Osteoblast (primary cell): ENCODE measurements around the gene CLEC16A. TPM values are rescaled to one million over a fixed set of nuclear protein-coding genes. Genes with fewer than 3 reads are reported as not detected.

Experiments used
- DNase-seq: peaks from one replicate; pipeline ENCODE4 v3.0.0; 2011; ENCODE audit warnings: low spot score, mixed read lengths; ENCODE audit not compliant: insufficient read length; ENCODE audit errors: missing footprints
- H2AFZ ChIP-seq: 2 replicates; pipeline ENCODE4 v1.6.0; 2011; ENCODE audit warnings: mild to moderate bottlenecking, low read length
- H3K27ac ChIP-seq: 2 replicates; pipeline ENCODE4 v1.5.1; 2011; ENCODE audit warnings: mild to moderate bottlenecking, low read depth, low read length, moderate library complexity
- H3K27me3 ChIP-seq: 2 replicates; pipeline ENCODE4 v1.6.0; 2012; ENCODE audit warnings: mild to moderate bottlenecking, control low read depth, inconsistent platforms, low read length, moderate library complexity; ENCODE audit not compliant: insufficient read depth
- H3K36me3 ChIP-seq: 2 replicates; pipeline ENCODE4 v1.5.1; 2011; ENCODE audit warnings: mild to moderate bottlenecking, low read length, control low read depth, moderate library complexity; ENCODE audit not compliant: insufficient read depth
- H3K4me1 ChIP-seq: 2 replicates; pipeline ENCODE4 v1.5.1; 2011; ENCODE audit warnings: mild to moderate bottlenecking, low read length, control low read depth, moderate library complexity; ENCODE audit not compliant: insufficient read depth
- H3K4me2 ChIP-seq: 2 replicates; pipeline ENCODE4 v1.6.0; 2011; ENCODE audit warnings: mild to moderate bottlenecking, low read length; ENCODE audit not compliant: insufficient read depth
- H3K4me3 ChIP-seq: fragments of 200-600 bp; sonication (generic); 3 replicates; pipeline ENCODE4 v1.5.1; 2012; ENCODE audit warnings: mild to moderate bottlenecking, low read length, inconsistent platforms; ENCODE audit not compliant: insufficient read depth
- H3K79me2 ChIP-seq: 2 replicates; pipeline ENCODE4 v1.6.0; 2012; ENCODE audit warnings: mild to moderate bottlenecking, low read length, control low read depth, inconsistent platforms; ENCODE audit not compliant: insufficient read depth
- H3K9me3 ChIP-seq: 2 replicates; pipeline ENCODE4 v1.5.1; 2011; ENCODE audit warnings: low read depth, low read length, control low read depth
- H4K20me1 ChIP-seq: 2 replicates; pipeline ENCODE4 v1.6.0; 2012; ENCODE audit warnings: mild to moderate bottlenecking, low read length, control low read depth; ENCODE audit not compliant: insufficient read depth
- total RNA-seq: library from RNA; depleted of rRNA; stranded (reverse); fragments of >200 nt; gene quantifications from 2 replicates; pipeline ENCODE4 v1.2.3, GENCODE V29; 2012
- TF ChIP-seq, protein P1 (sequence below): IDR thresholded peaks from 2 replicates; pipeline ENCODE4 v1.5.1; 2011; ENCODE audit warnings: mild to moderate bottlenecking, low read depth, low read length, moderate library complexity; ENCODE audit errors: extremely low read depth

CLEC16A gene
- total RNA-seq, 1 donor, result 25.7 TPM

- no peaks in the 10 kb centered on the region for H3K27me3 ChIP-seq
- H3K9me3 ChIP-seq, result no peaks in the 10 kb centered on the region
- no peak overlapping the region for H3K27ac ChIP-seq
- H3K4me2 ChIP-seq, result no peak overlapping the region
- peaks cover 10% of the 10 kb centered on the region for H3K36me3 ChIP-seq
- H3K4me1 ChIP-seq, result peaks cover 14% of the 10 kb centered on the region
- DNase-seq, result no peak
- H2AFZ ChIP-seq, result no peak overlapping the region
- no peaks in the 10 kb centered on the region for H3K79me2 ChIP-seq
- no peak overlapping the region for H3K4me3 ChIP-seq
- H4K20me1 ChIP-seq, result no peaks in the 10 kb centered on the region
- TF ChIP-seq, protein P1, sequence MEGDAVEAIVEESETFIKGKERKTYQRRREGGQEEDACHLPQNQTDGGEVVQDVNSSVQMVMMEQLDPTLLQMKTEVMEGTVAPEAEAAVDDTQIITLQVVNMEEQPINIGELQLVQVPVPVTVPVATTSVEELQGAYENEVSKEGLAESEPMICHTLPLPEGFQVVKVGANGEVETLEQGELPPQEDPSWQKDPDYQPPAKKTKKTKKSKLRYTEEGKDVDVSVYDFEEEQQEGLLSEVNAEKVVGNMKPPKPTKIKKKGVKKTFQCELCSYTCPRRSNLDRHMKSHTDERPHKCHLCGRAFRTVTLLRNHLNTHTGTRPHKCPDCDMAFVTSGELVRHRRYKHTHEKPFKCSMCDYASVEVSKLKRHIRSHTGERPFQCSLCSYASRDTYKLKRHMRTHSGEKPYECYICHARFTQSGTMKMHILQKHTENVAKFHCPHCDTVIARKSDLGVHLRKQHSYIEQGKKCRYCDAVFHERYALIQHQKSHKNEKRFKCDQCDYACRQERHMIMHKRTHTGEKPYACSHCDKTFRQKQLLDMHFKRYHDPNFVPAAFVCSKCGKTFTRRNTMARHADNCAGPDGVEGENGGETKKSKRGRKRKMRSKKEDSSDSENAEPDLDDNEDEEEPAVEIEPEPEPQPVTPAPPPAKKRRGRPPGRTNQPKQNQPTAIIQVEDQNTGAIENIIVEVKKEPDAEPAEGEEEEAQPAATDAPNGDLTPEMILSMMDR, result no peak
Measured at GRCh38 chr16:11036868-11037410, 92.6 kb downstream of the CLEC16A start.

- no peaks in the 10 kb centered on the region for H3K79me2 ChIP-seq
- DNase-seq, result no peak
- H3K4me1 ChIP-seq, result peaks cover 14% of the 10 kb centered on the region
- no peaks in the 10 kb centered on the region for H4K20me1 ChIP-seq
- no peak overlapping the region for H3K4me3 ChIP-seq
- no peak overlapping the region for H3K27ac ChIP-seq
- peaks cover 10% of the 10 kb centered on the region for H3K36me3 ChIP-seq
- no peaks in the 10 kb centered on the region for H3K9me3 ChIP-seq
- TF ChIP-seq, protein P1, result no peak
- H3K27me3 ChIP-seq, result no peaks in the 10 kb centered on the region
- no peak overlapping the region for H3K4me2 ChIP-seq
- no peak overlapping the region for H2AFZ ChIP-seq
Measured at GRCh38 chr16:11038305-11038704, 93.9 kb downstream of the CLEC16A start.

DNA sequence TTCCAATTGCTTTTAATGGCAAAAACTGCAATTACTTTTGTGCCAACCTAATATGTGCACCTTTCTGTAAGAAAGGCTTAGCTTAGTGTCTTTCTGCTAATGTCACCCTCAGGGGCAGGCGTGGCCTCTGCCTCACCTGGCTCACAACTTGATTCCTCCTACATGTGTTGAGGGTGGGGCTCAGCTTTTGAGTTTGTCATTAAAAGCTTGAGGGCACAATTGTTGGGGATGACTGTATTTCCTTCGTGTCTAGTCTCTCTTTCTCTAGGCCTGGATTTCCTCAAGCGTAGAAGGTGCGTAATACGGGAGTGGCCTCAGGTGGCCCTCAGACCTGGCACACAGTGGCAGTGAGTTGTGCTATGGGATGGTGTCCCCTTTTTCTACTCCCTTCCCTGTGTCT, 94.4 kb downstream of the CLEC16A start:
- H2AFZ ChIP-seq, result no peak overlapping the region
- peaks cover 11% of the 10 kb centered on the region for H3K4me1 ChIP-seq
- H4K20me1 ChIP-seq, result no peaks in the 10 kb centered on the region
- H3K27ac ChIP-seq, result no peak overlapping the region
- DNase-seq, result no peak
- H3K36me3 ChIP-seq, result peaks cover 12% of the 10 kb centered on the region
- no peak overlapping the region for H3K4me2 ChIP-seq
- TF ChIP-seq, protein P1, result no peak
- H3K9me3 ChIP-seq, result no peaks in the 10 kb centered on the region
- H3K27me3 ChIP-seq, result no peaks in the 10 kb centered on the region
- H3K4me3 ChIP-seq, result no peak overlapping the region
- H3K79me2 ChIP-seq, result no peaks in the 10 kb centered on the region

GRCh38 chr16:11039726-11040125, 95.4 kb downstream of the CLEC16A start:
- no peak for DNase-seq
- H3K79me2 ChIP-seq, result no peaks in the 10 kb centered on the region

More at GRCh38 chr16:11039726-11040125, 95.4 kb downstream of the CLEC16A start:
- H2AFZ ChIP-seq, result no peak overlapping the region
- no peaks in the 10 kb centered on the region for H3K27me3 ChIP-seq
- H3K27ac ChIP-seq, result no peak overlapping the region
- no peaks in the 10 kb centered on the region for H4K20me1 ChIP-seq
- no peak overlapping the region for H3K4me2 ChIP-seq
- H3K9me3 ChIP-seq, result no peaks in the 10 kb centered on the region
- peaks cover 2% of the 10 kb centered on the region for H3K4me1 ChIP-seq
- H3K4me3 ChIP-seq, result no peak overlapping the region
- peaks cover 15% of the 10 kb centered on the region for H3K36me3 ChIP-seq
- TF ChIP-seq, protein P1, result no peak
